HG03571 (cell line): ENCODE data around the gene PLIN4.
"Not testable (repeated sequence)": the region's sequence is repeated elsewhere in the genome, so short reads cannot be mapped to it uniquely, and the experiment has no call there.

ENCODE experiments used
- ATAC-seq: cut with Tn5 transposase; IDR thresholded peaks from one replicate; pipeline ENCODE4 v1.9.1; 2021; ENCODE audit not compliant: unreplicated experiment

The PLIN4 gene

DNA sequence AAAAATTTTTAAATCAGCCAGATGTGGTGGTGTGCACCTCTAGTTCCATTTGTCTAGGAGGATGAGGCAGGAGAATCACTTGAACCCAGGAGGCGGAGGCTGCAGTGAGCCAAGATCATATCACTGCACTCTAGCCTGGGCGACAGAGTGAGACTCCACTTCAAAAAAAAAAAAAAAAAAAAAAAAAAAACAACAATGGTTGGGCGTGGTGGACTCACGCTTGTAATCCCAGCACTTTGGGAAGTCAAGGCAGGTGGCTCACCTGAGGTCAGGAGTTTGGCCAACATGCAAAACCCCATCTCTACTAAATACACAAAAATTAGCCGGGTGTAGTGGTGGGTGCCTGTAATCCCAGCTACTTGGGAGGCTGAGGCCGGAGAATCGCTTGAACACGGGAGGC is 9.1 kb upstream of the PLIN4 start:
- not testable (repeated sequence) for ATAC-seq

GRCh38 chr19:4525563-4526002 is 7.3 kb upstream of the PLIN4 start:
- ATAC-seq, result no peak

- no peak for ATAC-seq
Measured at GRCh38 chr19:4524808-4525562, 6.7 kb upstream of the PLIN4 start.

- no peak for ATAC-seq
Measured at GRCh38 chr19:4523306-4524110, 5.2 kb upstream of the PLIN4 start.

GRCh38 chr19:4522291-4523002 is 4.2 kb upstream of the PLIN4 start:
- no peak for ATAC-seq

DNA sequence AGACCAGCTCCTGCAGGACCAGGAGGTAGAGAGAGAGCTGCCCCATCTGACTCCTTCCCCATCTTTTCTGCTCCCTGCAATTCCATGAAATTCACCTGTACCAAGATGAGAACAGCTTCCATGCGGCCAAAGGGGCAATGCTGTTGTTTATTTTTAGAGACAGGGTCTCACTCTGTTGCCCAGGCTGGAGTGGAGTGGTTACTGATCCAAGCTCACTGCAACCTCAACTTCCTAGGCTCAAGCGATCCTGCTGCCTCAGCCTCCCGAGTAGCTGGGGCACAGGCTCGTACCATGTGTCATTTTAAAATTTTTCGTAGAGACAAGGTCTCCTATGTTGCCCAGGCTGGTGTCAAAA is 3.6 kb upstream of the PLIN4 start:
- no peak for ATAC-seq

GRCh38 chr19:4521170-4521887 is 3.0 kb upstream of the PLIN4 start:
- no peak for ATAC-seq

GRCh38 chr19:4519521-4520277 is 1.4 kb upstream of the PLIN4 start:
- no peak for ATAC-seq

DNA sequence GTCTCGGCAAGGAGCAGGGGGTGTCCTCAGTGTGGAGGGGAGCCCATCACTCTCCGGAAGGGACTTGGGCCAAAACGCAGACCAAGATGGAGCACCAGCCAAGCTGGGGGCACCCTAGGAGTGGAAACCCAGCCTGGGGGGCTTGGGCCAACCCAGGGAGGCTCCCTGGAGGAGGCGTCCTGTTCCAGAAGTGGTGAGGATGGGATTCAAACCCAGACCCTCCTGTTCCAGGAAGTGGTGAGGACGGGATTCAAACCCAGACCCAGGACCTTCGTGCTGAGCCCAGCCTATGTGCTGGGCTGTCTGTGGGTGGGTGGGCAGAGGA is 848 bp upstream of the PLIN4 start:
- no peak for ATAC-seq

GRCh38 chr19:4517451-4518057 is 732 bp downstream of the PLIN4 start:
- ATAC-seq, result no peak

- ATAC-seq, result no peak
Measured at GRCh38 chr19:4516939-4517300, 1.4 kb downstream of the PLIN4 start.

DNA sequence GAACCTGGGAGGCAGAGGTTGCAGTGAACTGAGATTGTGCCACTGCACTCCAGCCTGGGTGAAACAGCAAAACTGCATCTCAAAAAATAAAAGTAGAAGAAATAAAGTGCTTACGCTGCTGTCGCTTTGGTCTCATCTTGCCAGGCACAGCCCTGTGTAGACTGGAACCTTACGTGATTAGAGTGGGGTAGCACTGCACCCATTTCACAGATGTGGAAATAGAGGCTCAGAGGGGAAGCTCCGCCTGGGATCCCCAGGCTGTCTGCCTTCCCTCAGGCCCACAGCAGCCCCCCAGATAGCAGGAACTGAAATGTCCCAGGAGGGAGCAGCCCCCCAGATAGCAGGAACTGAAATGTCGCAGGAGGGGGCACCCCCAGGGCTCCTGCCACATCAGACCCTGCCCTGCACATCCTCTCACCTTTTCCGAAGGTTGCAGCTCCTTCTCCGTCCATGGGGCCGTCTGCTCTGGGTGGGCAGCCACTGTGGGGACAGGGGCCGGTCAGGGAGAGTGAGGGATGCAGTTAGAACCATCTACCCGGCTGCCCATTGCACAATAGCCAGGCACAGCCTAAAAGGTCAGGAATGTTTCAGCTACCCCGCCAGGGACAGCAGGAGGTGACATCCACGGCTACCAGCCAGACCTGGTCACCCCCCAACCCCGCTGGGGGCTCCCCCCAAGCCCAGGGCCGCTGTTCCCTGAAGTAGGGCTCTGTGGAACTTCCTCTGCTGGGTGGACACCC is 1.9 kb downstream of the PLIN4 start:
- ATAC-seq, result no peak

DNA sequence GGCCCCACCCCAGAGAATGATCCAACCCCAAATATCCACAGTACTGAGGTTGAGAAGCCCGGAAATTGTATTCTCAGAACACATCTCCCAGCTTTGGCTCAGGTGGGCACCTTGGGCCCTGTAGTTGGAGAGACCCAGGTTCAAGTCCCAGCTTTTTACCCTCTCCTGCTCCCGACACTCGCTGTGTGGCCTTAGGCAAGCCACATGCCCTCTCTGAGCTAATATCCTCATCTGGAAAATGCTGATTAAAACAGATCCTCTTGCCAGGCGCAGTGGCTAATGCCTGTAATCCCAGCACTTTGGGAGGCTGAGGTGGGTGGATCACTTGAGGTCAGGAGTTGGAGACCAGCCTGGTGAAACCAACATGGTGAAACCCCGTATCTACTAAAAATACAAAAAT is 2.6 kb downstream of the PLIN4 start:
- no peak for ATAC-seq

DNA sequence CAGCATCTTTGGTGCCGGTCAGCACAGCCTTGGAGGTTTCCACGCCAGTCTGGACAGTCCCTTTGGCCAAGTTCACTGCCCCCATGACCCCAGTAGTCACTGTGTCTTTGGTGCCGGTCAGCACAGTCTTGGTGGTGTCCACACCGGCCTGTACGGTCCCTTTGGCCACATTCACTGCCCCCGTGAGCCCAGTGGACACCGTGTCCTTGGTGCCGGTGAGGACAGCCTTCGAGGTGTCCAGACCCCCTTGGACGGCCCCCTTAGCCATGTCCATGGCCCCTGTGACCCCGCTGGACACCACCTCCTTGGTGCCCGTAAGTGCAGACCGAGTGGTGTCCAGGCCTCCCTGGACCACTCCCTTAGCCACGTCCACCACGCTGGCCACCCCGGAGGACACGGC is 5.0 kb downstream of the PLIN4 start:
- no peak for ATAC-seq

- ATAC-seq, result no peak
Measured at GRCh38 chr19:4512070-4512469, 6.2 kb downstream of the PLIN4 start.

DNA sequence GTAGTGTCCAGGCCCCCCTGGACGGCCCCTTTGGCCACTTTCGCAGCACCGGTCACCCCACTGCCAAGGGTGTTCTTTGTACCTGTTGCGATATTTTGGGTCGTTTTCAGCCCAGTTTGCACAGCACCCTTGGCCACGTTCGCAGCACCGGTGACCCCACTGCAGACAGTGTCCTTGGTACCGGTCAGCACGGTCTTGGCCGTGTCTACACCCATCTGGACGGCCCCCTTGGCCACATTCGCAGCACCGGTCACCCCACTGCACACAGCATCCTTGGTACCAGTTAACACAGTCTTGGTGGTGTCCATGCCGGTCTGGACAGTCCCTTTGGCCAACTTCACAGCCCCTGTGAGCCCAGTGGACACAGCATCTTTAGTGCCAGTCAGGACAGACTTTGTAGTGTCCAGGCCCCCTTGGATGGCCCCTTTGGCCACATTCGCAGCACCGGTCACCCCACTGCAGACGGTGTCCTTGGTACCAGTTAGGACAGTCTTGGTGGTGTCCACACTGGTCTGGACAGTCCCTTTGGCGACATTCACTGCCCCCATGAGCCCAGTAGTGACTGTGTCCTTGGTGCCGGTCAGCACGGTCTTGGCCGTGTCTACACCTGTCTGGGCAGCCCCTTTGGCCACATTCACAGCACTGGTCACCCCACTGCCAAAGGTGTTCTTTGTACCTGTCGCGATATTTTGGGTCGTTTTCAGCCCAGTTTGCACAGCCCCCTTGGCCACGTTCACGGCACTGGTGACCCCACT is 6.8 kb downstream of the PLIN4 start:
- no peak for ATAC-seq

DNA sequence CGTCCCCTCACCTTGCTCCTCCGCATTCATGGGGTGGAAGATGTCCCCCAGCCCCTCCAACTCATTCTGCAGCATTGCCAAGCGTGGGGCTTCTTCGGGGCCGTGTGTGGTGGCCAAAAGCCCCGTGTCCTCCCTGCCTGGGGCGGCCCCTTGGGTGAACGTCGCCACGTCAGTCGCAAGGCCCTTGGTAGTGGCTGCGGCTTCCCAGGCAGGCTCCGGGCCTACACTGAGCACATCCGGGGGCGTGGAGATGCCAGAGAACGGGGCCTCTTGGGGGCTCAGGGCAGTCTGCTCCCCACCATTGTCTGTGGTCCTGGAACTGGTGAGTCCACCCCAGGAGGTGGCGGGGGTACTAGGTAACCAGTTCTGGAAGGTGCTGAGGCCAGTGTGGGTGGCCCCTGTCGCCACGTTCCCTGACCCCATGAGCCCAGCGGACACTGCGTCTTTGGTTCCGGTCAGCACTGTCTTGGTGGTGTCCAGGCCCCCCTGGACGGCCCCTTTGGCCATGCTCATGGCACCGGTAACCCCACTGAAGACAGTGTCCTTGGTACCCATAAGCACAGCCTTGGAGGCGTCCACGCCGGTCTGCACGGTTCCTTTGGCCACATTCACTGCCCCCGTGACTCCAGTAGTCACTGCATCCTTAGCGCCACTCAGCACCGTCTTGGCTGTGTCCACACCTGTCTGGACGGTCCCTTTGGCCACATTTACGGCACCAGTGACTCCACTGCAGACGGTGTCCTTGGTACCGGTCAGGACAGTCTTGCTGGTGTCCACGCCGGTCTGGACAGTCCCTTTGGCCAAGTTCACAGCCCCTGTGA is 7.6 kb downstream of the PLIN4 start:
- ATAC-seq, result no peak

DNA sequence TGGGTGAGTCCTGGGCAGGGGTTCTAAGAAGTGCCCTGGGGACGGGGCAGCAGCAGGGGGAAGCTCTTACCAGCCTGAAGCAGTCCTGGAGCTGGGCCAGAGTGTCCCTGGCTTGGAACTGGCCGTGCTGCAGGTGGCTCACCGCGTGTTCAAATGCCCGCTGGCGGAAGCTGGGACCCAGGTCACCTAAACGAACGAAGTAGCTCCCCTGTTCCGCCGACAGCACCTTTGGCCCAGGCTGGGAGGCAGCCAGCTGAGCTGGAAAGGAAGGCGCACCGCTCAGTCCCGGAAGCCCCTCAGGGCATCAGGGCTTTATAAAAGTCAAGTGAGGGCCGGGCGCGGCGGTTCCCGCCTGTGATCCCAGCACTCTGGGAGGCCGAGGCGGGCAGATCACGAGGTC is 9.6 kb downstream of the PLIN4 start:
- no peak for ATAC-seq
